K562 (cell line): ENCODE results near the gene ACTG2. TPM values are rescaled to one million over a fixed set of nuclear protein-coding genes. Genes with fewer than 3 reads are reported as not detected.

Experiments used
- HMG20A ChIP-seq: fragments of 450-650 bp; formaldehyde crosslinking; conservative IDR thresholded peaks from 2 replicates; pipeline ENCODE4 v1.4.0; 2020; ENCODE audit warnings: mild to moderate bottlenecking, mixed read lengths
- PHB2 ChIP-seq: fragments of 450-650 bp; IDR thresholded peaks from 2 replicates; pipeline ENCODE4 v1.6.1; 2017; ENCODE audit warnings: low read depth
- POLR2G ChIP-seq: fragments of 200-400 bp; formaldehyde crosslinking; IDR thresholded peaks from 2 replicates; pipeline ENCODE4 v1.6.1; 2017; ENCODE audit warnings: low read depth, mild to moderate bottlenecking, antibody characterized with exemption, low read length, moderate library complexity
- PRMT5 ChIP-seq: sonication (generic); formaldehyde crosslinking; IDR thresholded peaks from 2 replicates; pipeline ENCODE4 v1.5.0; 2020; ENCODE audit warnings: missing genetic modification reagents
- SAP30 ChIP-seq: fragments of 200-600 bp; sonication (generic); IDR thresholded peaks from 2 replicates; pipeline ENCODE4 v1.6.1; 2012; ENCODE audit warnings: borderline replicate concordance, low read depth, mild to moderate bottlenecking, moderate library complexity, low read length, control low read depth, inconsistent platforms; ENCODE audit not compliant: insufficient read depth, poor library complexity, severe bottlenecking
- SIN3A ChIP-seq, 2 experiments: fragments of 150-350 bp in 1 of 2; IDR thresholded peaks; 2 replicates each; pipeline ENCODE4 v1.6.1; 2011 to 2016; ENCODE audit warnings: borderline replicate concordance in 2 of 2, low read depth in 2 of 2, low read length in 2 of 2, mild to moderate bottlenecking in 2 of 2, moderate library complexity in 2 of 2; ENCODE audit not compliant: control insufficient read depth in 1 of 2
- polyA plus RNA-seq, 8 experiments: library from polyadenylated mRNA; depleted of rRNA in 4 of 8; stranded (reverse) in 5 of 8; unstranded in 3 of 8; fragments of >200 nt; fragmentation: Nextera tagmentation in 2 of 8; fragmentation: Illumina TruSeq in 1 of 8; extraction: Ambion mirVana in 2 of 8; extraction: Trizol in 1 of 8; gene quantifications; 2 replicates each; pipeline versions ENCODE4 v1.2.1 to v1.2.3, GENCODE V29; 2011 to 2014; ENCODE audit warnings: inconsistent platforms in 1 of 8, missing spikeins in 1 of 8
- total RNA-seq, 7 experiments: library from RNA; depleted of rRNA in 6 of 7; stranded (reverse); fragments of >200 nt in 6 of 7; fragmentation: Illumina TruSeq in 2 of 7; extraction: Trizol in 2 of 7; gene quantifications; 2 replicates each; pipeline versions ENCODE4 v1.2.1 to v1.2.3, GENCODE V29; 2011 to 2021; ENCODE audit warnings: low replicate concordance in 1 of 7
- TF ChIP-seq, protein P1 (sequence below): sonication (generic); formaldehyde crosslinking; IDR thresholded peaks from 2 replicates; pipeline ENCODE4 v1.8.0; 2022; ENCODE audit warnings: mild to moderate bottlenecking, missing genetic modification reagents
- TF ChIP-seq, protein P2 (sequence below): sonication (generic); IDR thresholded peaks from 2 replicates; pipeline ENCODE4 v1.6.1; 2016
- TF ChIP-seq, protein P3 (sequence below): sonication (generic); formaldehyde crosslinking; IDR thresholded peaks from 2 replicates; pipeline ENCODE4 v1.8.0; 2022; ENCODE audit warnings: mild to moderate bottlenecking, missing genetic modification reagents
- TF ChIP-seq, protein P4 (sequence below): fragments of 200-800 bp; sonication (Bioruptor generic); IDR thresholded peaks from 2 replicates; pipeline ENCODE4 v1.6.1; 2017; ENCODE audit warnings: missing genetic modification characterization, missing compliant biosample characterization
- TF ChIP-seq, protein P5 (sequence below): fragments of 450-650 bp; IDR thresholded peaks from 2 replicates; pipeline ENCODE4 v1.6.1; 2018; ENCODE audit warnings: mild to moderate bottlenecking, low read depth; ENCODE audit not compliant: partially characterized antibody

The ACTG2 gene
- total and polyA plus RNA-seq, 9 of the 15 experiments (the other 6 are each of a cell fraction or from before 2014, with no cell fraction given): 0.06 to 0.60 TPM; not detected in 7

DNA sequence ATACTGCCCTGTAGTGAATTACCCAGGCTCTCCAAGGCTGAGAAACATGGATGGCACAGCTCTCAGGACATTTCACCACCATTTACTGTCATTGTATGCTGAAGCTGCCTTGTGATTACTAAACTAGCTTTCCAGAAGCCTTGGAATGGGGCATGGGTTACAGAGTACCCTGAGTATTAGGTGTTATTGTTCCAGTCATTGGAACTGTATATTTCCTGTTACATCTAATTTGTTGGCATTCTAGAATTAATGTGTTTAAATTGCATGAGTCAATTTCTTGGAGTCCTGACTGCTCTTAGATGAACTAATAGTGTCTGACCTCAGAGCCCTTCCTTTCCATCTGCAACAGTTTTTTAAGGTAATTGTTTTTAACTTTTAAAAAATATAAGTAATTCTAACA, 42.8 kb downstream of the ACTG2 start (continued):
- TF ChIP-seq, protein P1, sequence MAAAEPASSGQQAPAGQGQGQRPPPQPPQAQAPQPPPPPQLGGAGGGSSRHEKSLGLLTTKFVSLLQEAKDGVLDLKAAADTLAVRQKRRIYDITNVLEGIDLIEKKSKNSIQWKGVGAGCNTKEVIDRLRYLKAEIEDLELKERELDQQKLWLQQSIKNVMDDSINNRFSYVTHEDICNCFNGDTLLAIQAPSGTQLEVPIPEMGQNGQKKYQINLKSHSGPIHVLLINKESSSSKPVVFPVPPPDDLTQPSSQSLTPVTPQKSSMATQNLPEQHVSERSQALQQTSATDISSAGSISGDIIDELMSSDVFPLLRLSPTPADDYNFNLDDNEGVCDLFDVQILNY (CRISPR knock-in tag): no peak
- TF ChIP-seq PHB2 (no peak), SIN3A (IDR thresholded peaks at IDR 0.05; ENCODE audit: borderline replicate concordance in 2 of 2, control insufficient read depth in 1 of 2, low read depth in 2 of 2, low read length in 2 of 2) (no peak), SAP30 (no peak), PRMT5 (CRISPR knock-in tag) (no peak), HMG20A (CRISPR knock-in tag) (no peak), POLR2G (no peak)
- TF ChIP-seq, protein P2, sequence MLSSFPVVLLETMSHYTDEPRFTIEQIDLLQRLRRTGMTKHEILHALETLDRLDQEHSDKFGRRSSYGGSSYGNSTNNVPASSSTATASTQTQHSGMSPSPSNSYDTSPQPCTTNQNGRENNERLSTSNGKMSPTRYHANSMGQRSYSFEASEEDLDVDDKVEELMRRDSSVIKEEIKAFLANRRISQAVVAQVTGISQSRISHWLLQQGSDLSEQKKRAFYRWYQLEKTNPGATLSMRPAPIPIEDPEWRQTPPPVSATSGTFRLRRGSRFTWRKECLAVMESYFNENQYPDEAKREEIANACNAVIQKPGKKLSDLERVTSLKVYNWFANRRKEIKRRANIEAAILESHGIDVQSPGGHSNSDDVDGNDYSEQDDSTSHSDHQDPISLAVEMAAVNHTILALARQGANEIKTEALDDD: no peak
- TF ChIP-seq, protein P3, sequence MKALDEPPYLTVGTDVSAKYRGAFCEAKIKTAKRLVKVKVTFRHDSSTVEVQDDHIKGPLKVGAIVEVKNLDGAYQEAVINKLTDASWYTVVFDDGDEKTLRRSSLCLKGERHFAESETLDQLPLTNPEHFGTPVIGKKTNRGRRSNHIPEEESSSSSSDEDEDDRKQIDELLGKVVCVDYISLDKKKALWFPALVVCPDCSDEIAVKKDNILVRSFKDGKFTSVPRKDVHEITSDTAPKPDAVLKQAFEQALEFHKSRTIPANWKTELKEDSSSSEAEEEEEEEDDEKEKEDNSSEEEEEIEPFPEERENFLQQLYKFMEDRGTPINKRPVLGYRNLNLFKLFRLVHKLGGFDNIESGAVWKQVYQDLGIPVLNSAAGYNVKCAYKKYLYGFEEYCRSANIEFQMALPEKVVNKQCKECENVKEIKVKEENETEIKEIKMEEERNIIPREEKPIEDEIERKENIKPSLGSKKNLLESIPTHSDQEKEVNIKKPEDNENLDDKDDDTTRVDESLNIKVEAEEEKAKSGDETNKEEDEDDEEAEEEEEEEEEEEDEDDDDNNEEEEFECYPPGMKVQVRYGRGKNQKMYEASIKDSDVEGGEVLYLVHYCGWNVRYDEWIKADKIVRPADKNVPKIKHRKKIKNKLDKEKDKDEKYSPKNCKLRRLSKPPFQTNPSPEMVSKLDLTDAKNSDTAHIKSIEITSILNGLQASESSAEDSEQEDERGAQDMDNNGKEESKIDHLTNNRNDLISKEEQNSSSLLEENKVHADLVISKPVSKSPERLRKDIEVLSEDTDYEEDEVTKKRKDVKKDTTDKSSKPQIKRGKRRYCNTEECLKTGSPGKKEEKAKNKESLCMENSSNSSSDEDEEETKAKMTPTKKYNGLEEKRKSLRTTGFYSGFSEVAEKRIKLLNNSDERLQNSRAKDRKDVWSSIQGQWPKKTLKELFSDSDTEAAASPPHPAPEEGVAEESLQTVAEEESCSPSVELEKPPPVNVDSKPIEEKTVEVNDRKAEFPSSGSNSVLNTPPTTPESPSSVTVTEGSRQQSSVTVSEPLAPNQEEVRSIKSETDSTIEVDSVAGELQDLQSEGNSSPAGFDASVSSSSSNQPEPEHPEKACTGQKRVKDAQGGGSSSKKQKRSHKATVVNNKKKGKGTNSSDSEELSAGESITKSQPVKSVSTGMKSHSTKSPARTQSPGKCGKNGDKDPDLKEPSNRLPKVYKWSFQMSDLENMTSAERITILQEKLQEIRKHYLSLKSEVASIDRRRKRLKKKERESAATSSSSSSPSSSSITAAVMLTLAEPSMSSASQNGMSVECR (CRISPR knock-in tag): no peak
- TF ChIP-seq, protein P4, sequence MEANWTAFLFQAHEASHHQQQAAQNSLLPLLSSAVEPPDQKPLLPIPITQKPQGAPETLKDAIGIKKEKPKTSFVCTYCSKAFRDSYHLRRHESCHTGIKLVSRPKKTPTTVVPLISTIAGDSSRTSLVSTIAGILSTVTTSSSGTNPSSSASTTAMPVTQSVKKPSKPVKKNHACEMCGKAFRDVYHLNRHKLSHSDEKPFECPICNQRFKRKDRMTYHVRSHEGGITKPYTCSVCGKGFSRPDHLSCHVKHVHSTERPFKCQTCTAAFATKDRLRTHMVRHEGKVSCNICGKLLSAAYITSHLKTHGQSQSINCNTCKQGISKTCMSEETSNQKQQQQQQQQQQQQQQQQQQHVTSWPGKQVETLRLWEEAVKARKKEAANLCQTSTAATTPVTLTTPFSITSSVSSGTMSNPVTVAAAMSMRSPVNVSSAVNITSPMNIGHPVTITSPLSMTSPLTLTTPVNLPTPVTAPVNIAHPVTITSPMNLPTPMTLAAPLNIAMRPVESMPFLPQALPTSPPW: no peak
- TF ChIP-seq, protein P5, sequence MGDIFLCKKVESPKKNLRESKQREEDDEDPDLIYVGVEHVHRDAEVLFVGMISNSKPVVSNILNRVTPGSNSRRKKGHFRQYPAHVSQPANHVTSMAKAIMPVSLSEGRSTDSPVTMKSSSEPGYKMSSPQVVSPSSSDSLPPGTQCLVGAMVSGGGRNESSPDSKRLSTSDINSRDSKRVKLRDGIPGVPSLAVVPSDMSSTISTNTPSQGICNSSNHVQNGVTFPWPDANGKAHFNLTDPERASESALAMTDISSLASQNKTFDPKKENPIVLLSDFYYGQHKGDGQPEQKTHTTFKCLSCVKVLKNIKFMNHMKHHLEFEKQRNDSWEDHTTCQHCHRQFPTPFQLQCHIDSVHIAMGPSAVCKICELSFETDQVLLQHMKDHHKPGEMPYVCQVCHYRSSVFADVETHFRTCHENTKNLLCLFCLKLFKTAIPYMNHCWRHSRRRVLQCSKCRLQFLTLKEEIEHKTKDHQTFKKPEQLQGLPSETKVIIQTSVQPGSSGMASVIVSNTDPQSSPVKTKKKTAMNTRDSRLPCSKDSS: no peak
